H1 (cell line): ENCODE measurements around the gene ANKRD12. TPM values are rescaled to one million over a fixed set of nuclear protein-coding genes. Genes with fewer than 3 reads are reported as not detected.
A peak's percentile ranks its signal among the peaks of the same experiment; 100 is the strongest.

Experiments
- ASH2L ChIP-seq: fragments of 200-600, 300-600 bp; sonication (generic); IDR thresholded peaks from one replicate; pipeline ENCODE4 v1.7.1; 2017; ENCODE audit warnings: low read length
- CBX5 ChIP-seq: fragments of 300-800, 300-1000 bp; sonication (generic); IDR thresholded peaks from 2 replicates; pipeline ENCODE4 v1.7.1; 2016; ENCODE audit warnings: antibody characterized with exemption, low read length, low read depth
- GABPA ChIP-seq: IDR thresholded peaks from 2 replicates; pipeline ENCODE4 v1.6.1; 2011; ENCODE audit warnings: mild to moderate bottlenecking, low read length, moderate library complexity, borderline replicate concordance; ENCODE audit not compliant: insufficient read depth
- HDAC6 ChIP-seq: IDR thresholded peaks from one replicate; pipeline ENCODE4 v1.7.1; 2012; ENCODE audit warnings: low read depth, mild to moderate bottlenecking, inconsistent platforms, low read length, moderate library complexity
- KDM5A ChIP-seq: fragments of 200-600 bp; IDR thresholded peaks from 2 replicates; pipeline ENCODE4 v1.7.1; 2012; ENCODE audit warnings: mild to moderate bottlenecking, low read length, inconsistent platforms, mixed read lengths
- RNF2 ChIP-seq: fragments of 200-900, 300-1000 bp; sonication (generic); IDR thresholded peaks from 2 replicates; pipeline ENCODE4 v1.7.1; 2016; ENCODE audit warnings: borderline replicate concordance, low read depth, mild to moderate bottlenecking, antibody characterized with exemption, low read length; ENCODE audit not compliant: poor library complexity, severe bottlenecking; ENCODE audit errors: missing control alignments
- polyA plus RNA-seq, 7 experiments: library from polyadenylated mRNA; depleted of rRNA in 3 of 7; stranded (reverse) in 5 of 7; unstranded in 2 of 7; fragments of >200 nt in 5 of 7; fragments of 200-250 nt in 2 of 7; gene quantifications; 1 replicate in 5 of 7; 2 replicates in 1 of 7; 4 replicates in 1 of 7; pipeline versions ENCODE4 v1.2.1 to v1.2.3, GENCODE V29; 2011 to 2013; ENCODE audit warnings: missing spikeins in 2 of 7, mixed read lengths in 2 of 7
- total RNA-seq: library from RNA; stranded (reverse); fragmentation: NEBNext Ultra II Directional; extraction: Animal tissue kit (Norgen Biotek cat#: 25700); gene quantifications from 2 replicates; pipeline ENCODE4 v1.2.1, GENCODE V29; 2021
- TF ChIP-seq, protein P1 (sequence below): fragments of 300-600 bp; sonication (generic); IDR thresholded peaks from 2 replicates; pipeline ENCODE4 v1.7.1; 2012; ENCODE audit warnings: low read length, moderate library complexity, mild to moderate bottlenecking, inconsistent platforms; ENCODE audit not compliant: insufficient replicate concordance
- TF ChIP-seq, protein P2 (sequence below): IDR thresholded peaks from 2 replicates; pipeline ENCODE4 v1.6.1; 2011; ENCODE audit warnings: low read length, improper control_type of control experiment

Gene ANKRD12
- total and polyA plus RNA-seq, 2 of the 8 experiments (the other 6 are each of a cell fraction or from before 2014, with no cell fraction given): 2.6 to 37.9 TPM

DNA sequence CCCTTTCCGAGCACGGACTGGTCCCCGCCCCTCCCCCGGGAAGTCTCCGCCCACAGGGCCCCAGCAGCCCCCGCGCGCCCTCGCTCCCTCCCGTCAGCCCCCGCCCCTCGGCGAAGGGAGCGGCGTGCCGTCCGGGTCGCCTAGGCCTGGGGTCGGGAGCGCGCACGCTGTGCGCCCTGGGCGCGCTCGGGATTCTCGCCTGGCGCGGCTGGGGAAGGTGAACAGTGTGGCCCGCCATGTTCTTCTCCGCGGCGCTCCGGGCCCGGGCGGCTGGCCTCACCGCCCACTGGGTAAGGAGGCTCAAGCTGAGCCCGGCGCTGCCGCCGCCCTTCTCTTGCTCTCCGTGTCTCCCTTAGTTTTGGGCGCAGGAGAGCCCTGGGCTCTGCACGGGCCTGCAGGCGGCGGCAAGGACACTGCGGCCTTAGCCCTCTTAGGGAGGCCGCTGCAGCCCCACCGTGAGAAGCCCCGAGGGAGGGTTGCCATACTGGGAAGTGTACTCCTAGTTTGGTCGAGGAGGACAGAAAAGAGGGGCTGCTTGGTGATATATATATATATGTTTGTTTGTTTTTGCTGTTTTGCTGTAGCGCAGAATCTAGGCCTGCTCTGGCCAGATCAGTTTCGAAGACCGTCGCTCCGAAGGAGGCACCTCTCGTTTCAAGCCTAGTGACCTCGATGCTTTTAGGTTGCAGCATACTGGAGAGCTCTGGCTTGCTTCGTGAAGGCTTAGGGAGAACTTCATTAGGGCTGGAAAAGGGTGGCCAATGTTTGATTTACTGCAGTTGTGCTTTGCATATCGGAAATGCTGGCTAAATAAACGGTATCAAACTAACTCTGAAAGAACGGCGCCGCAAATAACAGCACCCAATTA lies 33.8 kb upstream of the ANKRD12 start, which contains the start of gene NDUFV2 (continued):
- TF ChIP-seq, protein P1, sequence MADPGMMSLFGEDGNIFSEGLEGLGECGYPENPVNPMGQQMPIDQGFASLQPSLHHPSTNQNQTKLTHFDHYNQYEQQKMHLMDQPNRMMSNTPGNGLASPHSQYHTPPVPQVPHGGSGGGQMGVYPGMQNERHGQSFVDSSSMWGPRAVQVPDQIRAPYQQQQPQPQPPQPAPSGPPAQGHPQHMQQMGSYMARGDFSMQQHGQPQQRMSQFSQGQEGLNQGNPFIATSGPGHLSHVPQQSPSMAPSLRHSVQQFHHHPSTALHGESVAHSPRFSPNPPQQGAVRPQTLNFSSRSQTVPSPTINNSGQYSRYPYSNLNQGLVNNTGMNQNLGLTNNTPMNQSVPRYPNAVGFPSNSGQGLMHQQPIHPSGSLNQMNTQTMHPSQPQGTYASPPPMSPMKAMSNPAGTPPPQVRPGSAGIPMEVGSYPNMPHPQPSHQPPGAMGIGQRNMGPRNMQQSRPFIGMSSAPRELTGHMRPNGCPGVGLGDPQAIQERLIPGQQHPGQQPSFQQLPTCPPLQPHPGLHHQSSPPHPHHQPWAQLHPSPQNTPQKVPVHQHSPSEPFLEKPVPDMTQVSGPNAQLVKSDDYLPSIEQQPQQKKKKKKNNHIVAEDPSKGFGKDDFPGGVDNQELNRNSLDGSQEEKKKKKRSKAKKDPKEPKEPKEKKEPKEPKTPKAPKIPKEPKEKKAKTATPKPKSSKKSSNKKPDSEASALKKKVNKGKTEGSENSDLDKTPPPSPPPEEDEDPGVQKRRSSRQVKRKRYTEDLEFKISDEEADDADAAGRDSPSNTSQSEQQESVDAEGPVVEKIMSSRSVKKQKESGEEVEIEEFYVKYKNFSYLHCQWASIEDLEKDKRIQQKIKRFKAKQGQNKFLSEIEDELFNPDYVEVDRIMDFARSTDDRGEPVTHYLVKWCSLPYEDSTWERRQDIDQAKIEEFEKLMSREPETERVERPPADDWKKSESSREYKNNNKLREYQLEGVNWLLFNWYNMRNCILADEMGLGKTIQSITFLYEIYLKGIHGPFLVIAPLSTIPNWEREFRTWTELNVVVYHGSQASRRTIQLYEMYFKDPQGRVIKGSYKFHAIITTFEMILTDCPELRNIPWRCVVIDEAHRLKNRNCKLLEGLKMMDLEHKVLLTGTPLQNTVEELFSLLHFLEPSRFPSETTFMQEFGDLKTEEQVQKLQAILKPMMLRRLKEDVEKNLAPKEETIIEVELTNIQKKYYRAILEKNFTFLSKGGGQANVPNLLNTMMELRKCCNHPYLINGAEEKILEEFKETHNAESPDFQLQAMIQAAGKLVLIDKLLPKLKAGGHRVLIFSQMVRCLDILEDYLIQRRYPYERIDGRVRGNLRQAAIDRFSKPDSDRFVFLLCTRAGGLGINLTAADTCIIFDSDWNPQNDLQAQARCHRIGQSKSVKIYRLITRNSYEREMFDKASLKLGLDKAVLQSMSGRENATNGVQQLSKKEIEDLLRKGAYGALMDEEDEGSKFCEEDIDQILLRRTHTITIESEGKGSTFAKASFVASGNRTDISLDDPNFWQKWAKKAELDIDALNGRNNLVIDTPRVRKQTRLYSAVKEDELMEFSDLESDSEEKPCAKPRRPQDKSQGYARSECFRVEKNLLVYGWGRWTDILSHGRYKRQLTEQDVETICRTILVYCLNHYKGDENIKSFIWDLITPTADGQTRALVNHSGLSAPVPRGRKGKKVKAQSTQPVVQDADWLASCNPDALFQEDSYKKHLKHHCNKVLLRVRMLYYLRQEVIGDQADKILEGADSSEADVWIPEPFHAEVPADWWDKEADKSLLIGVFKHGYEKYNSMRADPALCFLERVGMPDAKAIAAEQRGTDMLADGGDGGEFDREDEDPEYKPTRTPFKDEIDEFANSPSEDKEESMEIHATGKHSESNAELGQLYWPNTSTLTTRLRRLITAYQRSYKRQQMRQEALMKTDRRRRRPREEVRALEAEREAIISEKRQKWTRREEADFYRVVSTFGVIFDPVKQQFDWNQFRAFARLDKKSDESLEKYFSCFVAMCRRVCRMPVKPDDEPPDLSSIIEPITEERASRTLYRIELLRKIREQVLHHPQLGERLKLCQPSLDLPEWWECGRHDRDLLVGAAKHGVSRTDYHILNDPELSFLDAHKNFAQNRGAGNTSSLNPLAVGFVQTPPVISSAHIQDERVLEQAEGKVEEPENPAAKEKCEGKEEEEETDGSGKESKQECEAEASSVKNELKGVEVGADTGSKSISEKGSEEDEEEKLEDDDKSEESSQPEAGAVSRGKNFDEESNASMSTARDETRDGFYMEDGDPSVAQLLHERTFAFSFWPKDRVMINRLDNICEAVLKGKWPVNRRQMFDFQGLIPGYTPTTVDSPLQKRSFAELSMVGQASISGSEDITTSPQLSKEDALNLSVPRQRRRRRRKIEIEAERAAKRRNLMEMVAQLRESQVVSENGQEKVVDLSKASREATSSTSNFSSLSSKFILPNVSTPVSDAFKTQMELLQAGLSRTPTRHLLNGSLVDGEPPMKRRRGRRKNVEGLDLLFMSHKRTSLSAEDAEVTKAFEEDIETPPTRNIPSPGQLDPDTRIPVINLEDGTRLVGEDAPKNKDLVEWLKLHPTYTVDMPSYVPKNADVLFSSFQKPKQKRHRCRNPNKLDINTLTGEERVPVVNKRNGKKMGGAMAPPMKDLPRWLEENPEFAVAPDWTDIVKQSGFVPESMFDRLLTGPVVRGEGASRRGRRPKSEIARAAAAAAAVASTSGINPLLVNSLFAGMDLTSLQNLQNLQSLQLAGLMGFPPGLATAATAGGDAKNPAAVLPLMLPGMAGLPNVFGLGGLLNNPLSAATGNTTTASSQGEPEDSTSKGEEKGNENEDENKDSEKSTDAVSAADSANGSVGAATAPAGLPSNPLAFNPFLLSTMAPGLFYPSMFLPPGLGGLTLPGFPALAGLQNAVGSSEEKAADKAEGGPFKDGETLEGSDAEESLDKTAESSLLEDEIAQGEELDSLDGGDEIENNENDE: no peak
- no peak for TF ChIP-seq CBX5
- TF ChIP-seq KDM5A: peak; percentile 41; the same call in 1 of the 2 replicates
- no peak for TF ChIP-seq RNF2
- no peak for TF ChIP-seq HDAC6
- TF ChIP-seq, protein P2, sequence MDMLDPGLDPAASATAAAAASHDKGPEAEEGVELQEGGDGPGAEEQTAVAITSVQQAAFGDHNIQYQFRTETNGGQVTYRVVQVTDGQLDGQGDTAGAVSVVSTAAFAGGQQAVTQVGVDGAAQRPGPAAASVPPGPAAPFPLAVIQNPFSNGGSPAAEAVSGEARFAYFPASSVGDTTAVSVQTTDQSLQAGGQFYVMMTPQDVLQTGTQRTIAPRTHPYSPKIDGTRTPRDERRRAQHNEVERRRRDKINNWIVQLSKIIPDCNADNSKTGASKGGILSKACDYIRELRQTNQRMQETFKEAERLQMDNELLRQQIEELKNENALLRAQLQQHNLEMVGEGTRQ: no peak
- peak; percentile 82 for TF ChIP-seq ASH2L
- TF ChIP-seq GABPA: no peak
